GM21367 (cell line): Measurements from ENCODE around the gene KIF26B.
"Not testable (repeated sequence)": the region's sequence is repeated elsewhere in the genome, so short reads cannot be mapped to it uniquely, and the experiment has no call there.

Source experiments
- ATAC-seq: cut with Tn5 transposase; IDR thresholded peaks from one replicate; pipeline ENCODE4 v1.9.1; 2021; ENCODE audit not compliant: unreplicated experiment

The KIF26B gene

GRCh38 chr1:245154429-245155271 is at the start of gene KIF26B:
TSS of gene KIF26B (plus strand) at chr1:245154985. CDS start at chr1:245155425, 440 bp downstream.
- ATAC-seq, result no peak

GRCh38 chr1:245105042-245105441 is 49.7 kb upstream of the KIF26B start:
- no peak for ATAC-seq

GRCh38 chr1:245105815-245106410 is 48.9 kb upstream of the KIF26B start:
- no peak for ATAC-seq

- no peak for ATAC-seq
Observed at GRCh38 chr1:245107776-245108114, 47.0 kb upstream of the KIF26B start.

DNA sequence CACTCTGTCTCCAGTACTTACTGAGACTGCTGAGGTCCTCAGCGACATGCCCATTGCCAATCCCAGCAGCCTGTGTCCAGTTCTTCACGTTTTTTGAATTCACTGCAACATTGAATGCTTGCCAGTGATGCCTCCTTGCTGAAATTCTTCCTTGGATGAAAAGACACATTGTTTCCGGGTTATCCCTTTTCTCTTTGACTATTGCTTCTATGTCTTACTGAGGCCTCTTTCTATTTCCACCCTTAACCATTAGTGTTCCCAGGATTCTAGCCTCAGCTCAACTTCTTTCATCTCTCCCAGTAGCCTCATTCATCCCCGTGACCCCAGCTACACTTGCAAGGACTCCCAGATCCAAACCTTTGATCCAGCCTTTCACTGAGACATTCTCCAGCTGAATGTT is 46.5 kb upstream of the KIF26B start:
- no peak for ATAC-seq

DNA sequence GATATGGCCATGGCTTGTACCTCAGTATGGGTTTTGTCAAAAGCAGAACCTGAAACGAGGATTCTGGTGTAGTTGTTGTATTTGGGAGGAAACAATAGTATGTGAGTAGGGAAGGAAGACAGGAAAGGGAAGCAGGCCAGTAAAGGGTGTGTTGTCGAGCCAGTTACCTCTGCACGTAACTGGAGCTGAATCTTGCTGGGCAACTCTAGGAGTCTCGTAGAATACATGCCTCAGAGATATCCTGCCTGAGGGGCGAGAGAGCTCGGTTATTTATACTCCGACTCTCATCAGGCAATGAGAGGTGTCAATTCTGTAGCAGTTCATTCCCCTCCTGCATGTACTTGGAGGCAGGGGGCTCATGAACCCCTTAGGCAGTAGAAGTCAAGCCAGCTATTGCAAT is 45.9 kb upstream of the KIF26B start:
- no peak for ATAC-seq

GRCh38 chr1:245110406-245110805 is 44.4 kb upstream of the KIF26B start:
- ATAC-seq, result no peak

- no peak for ATAC-seq
Observed at GRCh38 chr1:245111073-245111472, 43.7 kb upstream of the KIF26B start.

- ATAC-seq, result no peak
Observed at GRCh38 chr1:245113649-245114048, 41.1 kb upstream of the KIF26B start.

- ATAC-seq, result no peak
Observed at GRCh38 chr1:245116131-245116530, 38.7 kb upstream of the KIF26B start.

GRCh38 chr1:245116751-245117150 is 38.0 kb upstream of the KIF26B start:
- no peak for ATAC-seq

DNA sequence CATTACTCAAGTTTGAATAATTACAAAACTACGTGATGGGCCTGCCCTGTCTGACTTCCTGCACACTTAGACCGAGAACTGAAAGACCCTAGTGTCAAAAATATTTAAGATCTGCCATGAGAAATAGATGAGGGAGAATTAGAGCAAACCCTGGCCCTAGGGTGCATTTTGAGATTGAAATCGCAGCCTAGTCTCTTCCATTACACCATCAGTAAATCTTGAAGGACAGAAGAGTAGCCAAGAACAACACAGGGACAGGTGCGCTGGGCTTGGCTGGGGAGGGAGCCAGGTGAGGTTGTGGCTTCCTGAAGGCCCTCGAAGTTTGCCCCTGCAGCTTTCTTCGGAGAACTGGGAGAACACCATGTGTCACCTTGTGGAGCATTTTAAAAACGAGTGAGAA is 36.7 kb upstream of the KIF26B start:
- no peak for ATAC-seq

DNA sequence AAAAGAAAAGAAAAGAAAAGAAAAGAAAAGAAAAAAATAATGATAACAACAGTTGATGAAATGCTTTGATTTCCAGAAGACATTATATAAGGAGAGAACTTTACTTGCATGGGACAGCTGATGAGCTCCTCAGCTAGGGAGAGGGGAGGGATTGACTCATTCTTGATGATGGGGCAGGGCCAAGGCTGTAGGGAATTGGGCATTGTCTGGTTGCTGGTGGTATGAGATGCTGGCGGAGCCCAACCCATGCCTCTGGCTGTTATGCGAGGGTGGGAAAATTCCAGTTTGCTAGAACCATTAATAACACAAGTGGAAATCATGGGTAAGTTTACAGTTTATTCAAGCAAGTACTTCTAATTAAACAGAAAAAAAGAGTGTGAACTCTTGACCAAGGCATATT is 36.0 kb upstream of the KIF26B start:
- ATAC-seq, result no peak

DNA sequence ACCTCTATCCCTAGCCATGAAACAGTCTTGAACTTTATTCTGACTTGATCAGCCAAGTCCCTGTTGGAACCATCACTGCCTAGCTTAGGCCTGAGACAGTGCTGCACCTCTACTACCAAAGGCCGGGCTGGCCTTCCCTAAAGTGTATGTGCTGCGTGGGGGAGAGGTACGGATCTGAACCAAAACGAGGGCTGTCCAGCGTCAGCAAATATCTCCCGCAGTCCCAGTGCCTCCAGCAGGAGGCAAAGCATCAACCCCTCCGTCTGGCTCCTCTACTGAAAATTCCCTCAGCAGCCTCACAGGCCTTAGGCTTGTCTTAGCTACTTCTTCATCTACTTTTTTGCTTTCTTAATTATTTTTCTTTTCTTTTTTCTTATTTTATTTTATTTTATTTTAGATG is 33.3 kb upstream of the KIF26B start:
- ATAC-seq, result no peak

- no peak for ATAC-seq
Observed at GRCh38 chr1:245124241-245124640, 30.5 kb upstream of the KIF26B start.

DNA sequence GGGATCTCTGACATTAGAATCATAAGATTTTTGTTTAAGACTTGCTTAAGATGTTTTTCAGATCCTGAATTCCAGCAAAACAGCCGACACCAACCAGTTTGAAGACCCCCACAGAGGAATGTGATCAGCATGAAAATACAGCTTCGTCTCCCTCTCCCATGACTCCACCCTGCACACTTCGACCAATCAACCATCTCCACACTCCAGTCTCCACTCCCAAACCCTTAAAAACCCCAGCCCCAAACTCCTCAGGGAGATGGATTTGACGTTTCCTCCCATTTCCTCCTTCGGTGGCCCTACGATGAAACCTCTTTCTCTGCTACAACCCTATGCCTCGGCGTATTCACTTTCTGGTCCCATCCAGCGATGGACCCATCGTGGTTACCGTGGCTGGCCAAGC is 30.1 kb upstream of the KIF26B start:
- no peak for ATAC-seq

- ATAC-seq, result no peak
Observed at GRCh38 chr1:245126530-245126929, 28.3 kb upstream of the KIF26B start.

- ATAC-seq, result no peak
Observed at GRCh38 chr1:245128381-245129101, 26.2 kb upstream of the KIF26B start.

DNA sequence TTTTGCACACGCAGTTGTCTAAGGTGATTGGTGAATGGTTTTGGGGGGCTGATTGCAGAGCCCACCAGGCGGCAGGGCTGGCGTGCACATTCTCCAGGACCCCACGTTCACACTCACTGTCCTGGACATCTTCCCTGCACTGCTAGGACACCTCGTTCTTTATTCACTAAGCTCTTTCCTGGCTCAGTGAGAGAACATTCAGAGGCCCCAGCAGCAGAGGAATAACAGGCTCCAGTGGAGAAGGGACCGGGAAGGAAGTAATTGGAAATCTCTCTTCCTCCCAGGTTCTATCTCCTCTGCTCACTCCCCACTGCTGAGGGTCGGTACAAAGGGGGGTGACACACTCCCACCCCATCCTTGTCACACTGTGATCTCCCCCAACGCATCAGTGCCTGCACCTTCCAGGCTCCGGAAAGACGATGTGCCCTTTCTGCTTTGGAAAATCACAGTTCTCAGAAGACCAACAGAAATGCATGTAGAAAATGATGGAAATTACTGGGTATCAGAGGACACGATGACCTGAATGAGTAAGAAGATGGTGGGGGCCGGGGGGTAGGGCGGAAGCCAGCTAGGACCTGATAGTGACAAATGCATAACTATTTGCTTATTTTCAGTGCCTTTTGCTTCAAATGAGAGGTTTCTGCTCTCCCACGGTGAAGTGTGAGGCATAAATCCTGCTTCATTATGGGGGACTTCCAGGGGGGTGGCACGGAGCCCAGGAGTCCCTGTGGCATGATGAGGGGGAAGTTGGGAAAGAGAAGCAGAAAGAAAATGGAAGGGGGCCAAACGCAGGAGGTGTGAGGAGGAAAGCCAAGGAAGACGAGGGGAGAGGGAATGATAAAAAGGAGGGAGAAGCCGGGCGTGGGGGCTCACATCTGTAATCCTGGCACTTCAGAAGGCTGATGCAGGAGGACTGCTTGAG is 25.2 kb upstream of the KIF26B start:
- no peak for ATAC-seq

DNA sequence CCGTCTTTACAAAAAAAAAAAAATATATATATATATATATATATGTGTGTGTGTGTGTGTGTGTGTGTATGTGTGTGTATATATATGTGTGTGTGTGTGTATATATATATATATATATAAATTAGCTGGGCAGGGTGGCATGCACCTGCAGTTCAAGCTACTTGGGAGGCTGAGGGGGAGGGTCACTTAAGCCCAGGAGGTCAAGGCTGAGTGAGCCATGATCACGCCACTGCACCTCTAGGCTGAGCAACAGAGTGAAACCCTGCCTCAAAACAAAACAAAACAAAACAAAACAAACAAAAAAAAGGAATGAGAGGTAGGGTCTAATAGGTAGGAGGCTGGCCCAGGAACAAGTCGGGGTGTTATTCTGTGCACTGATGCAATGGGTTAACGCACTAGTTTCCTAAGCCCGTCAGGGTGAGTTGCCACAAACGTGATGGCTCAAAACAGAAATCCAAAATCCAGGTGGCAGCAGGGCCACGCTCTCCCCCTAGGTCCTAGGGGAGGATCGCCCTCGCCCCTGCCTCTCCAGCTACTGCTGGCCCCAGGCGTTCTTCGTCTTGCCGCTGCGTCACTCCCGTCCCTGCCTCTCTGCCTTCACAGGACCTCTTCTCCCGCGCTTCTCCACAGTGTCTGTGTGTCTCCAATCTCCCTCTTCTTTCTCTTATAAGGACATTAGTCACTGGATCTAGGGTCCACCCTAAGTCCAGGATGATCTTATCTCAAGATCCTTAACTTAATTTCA is 24.3 kb upstream of the KIF26B start:
- ATAC-seq, result not testable (repeated sequence)
